Hippocampal formation (tissue), 2 donors: Measurements from ENCODE around the gene SLC25A21.
"Not testable (repeated sequence)": the region's sequence is repeated elsewhere in the genome, so short reads cannot be mapped to it uniquely, and the experiment has no call there.

ENCODE experiments used
- DNase-seq, 2 donors: peaks; one replicate each; lab custom pipeline; 2025; lab: John Stamatoyannopoulos, UW

Gene SLC25A21

GRCh38 chr14:36869125-36869524 lies 303.3 kb downstream of the SLC25A21 start:
- DNase-seq, result no peak

DNA sequence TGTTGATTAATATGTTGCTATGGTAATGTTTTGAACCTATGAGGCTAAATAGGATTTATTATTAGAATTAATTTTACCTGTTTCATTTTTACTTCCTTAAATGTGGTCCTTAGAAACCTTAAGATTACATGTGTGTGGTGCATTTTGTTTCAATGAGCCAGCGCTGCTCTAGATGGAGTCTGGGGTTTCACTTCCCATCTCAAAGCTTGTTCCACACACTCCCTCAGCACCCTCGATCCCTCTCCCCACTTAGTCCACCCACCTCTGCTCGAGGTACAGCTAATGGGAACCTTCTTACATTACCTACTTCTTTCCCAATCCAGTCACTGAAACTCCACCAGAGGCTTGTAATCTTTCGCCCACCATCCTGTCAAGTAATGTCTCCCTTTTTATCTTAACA lies 305.5 kb downstream of the SLC25A21 start:
- DNase-seq, result no peak

- DNase-seq, result no peak
Observed at GRCh38 chr14:36863271-36863670, 309.1 kb downstream of the SLC25A21 start.

DNA sequence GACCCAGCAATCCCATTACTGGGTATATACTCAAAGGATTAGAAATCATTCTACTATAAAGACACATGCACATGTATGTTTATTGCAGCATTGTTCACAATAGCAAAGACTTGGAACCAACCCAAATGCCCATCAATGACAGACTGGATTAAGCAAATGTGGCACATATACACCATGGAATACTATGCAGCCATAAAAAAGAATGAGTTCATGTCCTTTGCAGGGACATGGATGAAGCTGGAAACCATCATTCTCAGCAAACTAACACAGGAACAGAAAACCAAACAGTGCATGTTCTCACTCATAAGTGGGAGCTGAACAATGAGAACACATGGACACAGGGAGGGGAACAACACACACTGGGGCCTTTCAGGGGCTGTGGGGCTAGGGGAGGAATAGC lies 310.2 kb downstream of the SLC25A21 start:
- not testable (repeated sequence) for DNase-seq

GRCh38 chr14:36860831-36861230 lies 311.6 kb downstream of the SLC25A21 start:
- DNase-seq, result no peak

DNA sequence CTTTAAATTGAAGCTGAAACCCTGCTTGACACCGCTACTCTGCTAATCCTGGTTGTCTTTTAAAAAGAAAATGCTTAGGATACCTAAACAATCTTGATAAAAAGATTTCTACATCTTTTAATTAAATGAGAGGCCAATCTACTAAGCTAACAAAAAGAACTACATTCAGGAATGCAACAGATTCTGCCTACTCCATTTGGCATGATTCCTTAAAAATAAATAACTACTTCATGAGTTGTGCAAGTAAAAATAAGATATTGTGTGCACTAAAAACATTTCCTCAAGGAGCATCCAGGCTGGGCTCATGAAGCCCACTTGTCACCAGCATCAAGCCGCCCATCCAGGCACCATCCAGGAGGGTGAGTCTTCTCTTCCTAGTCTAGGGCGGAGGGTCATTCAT lies 313.3 kb downstream of the SLC25A21 start:
- DNase-seq, result no peak

GRCh38 chr14:36857842-36858445 lies 314.5 kb downstream of the SLC25A21 start:
- no peak for DNase-seq

GRCh38 chr14:36857136-36857535 lies 315.3 kb downstream of the SLC25A21 start:
- no peak for DNase-seq

- no peak for DNase-seq
Observed at GRCh38 chr14:36856095-36856878, 316.1 kb downstream of the SLC25A21 start.

DNA sequence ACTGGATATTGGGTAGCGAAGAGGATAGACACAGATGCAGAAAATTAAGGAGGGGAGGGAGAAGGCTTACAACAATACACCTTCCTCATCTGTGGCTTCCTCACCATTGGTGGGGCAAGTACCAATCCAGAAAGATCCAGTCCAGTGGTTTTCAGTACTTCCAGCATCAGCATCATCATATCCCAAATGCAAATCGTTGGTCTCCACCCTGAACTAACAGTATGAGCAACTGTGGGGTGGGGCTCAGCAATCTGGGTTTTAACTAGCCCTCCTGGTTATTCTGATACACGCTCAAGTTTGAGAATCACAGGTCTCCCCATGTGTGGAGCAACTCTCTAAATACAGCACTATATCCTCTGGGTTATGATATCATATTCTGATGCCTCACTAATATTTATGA lies 317.0 kb downstream of the SLC25A21 start:
- no peak for DNase-seq

DNA sequence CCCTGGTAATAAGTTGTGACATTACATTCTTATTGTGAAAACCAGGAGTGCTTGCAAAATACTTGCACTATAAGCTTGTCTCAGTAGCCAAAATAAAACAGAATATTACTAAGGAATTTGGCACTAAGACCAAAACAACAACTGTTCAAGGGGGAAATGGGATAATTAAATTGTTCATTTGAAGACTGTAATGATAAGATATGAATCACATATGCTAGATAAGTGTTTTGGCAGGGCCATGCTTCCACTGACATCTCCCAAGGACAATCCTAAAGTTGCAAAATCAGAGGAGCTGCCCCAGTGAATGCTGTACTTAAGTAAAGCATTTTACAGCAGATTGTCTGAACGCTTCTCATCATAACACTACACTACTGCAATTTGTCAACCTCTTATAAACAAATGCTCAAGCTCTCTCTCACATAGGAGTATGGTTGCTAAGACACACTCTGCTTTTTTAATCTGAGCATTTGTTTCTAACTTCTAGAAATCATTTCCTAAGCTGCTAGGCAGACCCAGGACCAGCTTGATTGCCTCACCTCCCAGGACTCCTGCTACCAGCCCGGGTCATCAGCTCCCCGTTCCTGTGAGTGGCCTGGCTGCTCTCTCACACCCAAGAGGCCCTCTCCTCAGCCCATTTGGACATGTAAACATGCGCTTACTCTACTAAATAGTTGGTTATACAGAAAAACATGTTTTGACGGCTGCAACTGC lies 319.3 kb downstream of the SLC25A21 start:
- DNase-seq, result peak in 1 of 2 donors; percentile 22

- DNase-seq, result no peak
Observed at GRCh38 chr14:36848213-36848612, 324.2 kb downstream of the SLC25A21 start.

DNA sequence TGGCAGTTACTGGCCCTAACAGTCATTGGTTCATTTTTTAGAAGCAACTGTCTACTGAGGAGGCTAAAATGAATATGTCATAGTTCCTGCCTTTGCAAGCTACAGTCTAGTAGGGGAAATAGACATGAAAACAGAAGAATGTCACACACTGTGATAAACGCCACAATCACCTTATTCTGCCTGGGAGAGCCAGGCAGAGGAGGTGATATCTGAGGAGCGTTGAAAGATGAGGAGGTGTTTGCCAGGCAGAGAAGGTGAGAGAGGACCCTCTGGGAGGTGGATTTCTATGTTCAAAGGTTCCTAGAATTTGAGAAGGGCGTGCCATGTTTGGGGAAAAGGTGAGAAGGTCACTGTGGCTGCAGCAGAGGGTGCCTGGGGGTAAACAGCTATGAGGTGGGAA lies 325.0 kb downstream of the SLC25A21 start:
- DNase-seq, result no peak

- DNase-seq, result no peak
Observed at GRCh38 chr14:36845356-36846012, 326.9 kb downstream of the SLC25A21 start.

GRCh38 chr14:36844443-36845195 lies 327.8 kb downstream of the SLC25A21 start:
- no peak for DNase-seq

GRCh38 chr14:36843410-36843809 lies 329.0 kb downstream of the SLC25A21 start:
- no peak for DNase-seq

DNA sequence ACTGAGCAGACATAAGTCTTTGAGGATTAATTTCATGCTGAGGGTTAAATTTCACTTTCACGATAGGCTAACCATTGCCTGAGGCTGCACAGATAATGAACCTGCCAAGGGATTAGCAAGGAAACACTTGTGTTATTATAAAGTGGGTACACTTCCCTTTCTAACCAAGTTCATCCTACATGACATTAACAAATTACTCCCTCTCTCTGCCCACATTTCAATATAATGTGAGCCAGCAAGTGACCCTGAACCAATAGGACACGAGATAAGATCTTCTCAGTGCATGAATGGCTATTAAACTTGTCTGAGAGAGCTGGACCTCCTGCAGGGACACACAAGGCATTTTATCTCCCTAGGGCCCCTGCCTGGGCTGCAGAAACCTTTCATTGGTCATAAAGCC lies 337.3 kb downstream of the SLC25A21 start:
- DNase-seq, result no peak

GRCh38 chr14:36834293-36834692 lies 338.1 kb downstream of the SLC25A21 start:
- DNase-seq, result no peak

GRCh38 chr14:36829547-36829946 lies 342.9 kb downstream of the SLC25A21 start:
- DNase-seq, result no peak

- no peak for DNase-seq
Observed at GRCh38 chr14:36827861-36828260, 344.5 kb downstream of the SLC25A21 start.

DNA sequence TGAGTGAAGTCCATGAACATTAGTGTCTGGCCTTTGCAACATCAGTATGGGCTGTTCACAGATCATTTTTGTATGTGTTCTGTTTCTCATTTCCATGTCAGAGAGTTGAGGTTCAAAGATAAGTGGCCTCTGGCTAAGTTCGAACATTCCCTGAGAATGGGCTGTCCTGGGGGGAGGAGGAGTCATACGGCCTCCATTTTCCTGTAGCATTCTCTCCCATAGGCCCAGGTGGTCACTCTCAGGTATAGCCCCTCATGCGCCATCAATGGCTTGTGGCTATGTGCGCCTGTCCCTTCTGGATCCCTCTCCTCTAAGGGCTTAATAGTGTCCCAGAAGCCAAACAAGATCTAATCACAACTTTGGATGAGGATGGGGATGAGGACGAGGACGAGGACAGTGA lies 345.8 kb downstream of the SLC25A21 start:
- no peak for DNase-seq

DNA sequence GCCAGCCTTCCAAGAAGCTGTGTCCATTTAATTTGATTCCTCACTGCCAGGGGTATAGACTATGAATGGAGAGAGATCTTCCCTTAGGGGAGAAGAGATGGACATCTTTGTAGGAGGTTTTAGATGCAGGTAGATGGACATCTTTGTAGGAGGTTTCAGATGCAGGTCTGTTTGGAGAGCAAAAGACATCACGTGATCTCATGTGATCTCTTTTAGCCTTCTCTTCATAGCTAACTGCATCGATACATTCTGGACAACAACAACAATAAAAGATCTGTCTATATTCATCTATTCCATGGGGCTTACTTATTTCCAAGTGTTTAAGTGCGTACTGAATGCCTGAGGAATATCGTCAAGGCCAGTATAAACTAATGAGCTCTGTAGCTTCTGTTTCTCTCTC lies 347.6 kb downstream of the SLC25A21 start:
- no peak for DNase-seq
